ENCODE measurements around the gene LRRC41.
"Not testable (repeated sequence)": the region's sequence is repeated elsewhere in the genome, so short reads cannot be mapped to it uniquely, and the experiment has no call there.

GRCh38 chr1:46246136-46246535 lies 57.3 kb downstream of the LRRC41 start:
- TF ChIP-seq, protein P1, sequence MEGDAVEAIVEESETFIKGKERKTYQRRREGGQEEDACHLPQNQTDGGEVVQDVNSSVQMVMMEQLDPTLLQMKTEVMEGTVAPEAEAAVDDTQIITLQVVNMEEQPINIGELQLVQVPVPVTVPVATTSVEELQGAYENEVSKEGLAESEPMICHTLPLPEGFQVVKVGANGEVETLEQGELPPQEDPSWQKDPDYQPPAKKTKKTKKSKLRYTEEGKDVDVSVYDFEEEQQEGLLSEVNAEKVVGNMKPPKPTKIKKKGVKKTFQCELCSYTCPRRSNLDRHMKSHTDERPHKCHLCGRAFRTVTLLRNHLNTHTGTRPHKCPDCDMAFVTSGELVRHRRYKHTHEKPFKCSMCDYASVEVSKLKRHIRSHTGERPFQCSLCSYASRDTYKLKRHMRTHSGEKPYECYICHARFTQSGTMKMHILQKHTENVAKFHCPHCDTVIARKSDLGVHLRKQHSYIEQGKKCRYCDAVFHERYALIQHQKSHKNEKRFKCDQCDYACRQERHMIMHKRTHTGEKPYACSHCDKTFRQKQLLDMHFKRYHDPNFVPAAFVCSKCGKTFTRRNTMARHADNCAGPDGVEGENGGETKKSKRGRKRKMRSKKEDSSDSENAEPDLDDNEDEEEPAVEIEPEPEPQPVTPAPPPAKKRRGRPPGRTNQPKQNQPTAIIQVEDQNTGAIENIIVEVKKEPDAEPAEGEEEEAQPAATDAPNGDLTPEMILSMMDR (IDR thresholded peaks at IDR 0.05) = not testable (repeated sequence)
- TF ChIP-seq POLR2A (IDR thresholded peaks at IDR 0.05) = not testable (repeated sequence)

All from uterus (tissue), 2 donors.